Activated naive CD8-positive, alpha-beta T cell treated with anti-CD3 and anti-CD28 coated beads for 36 hours (primary cell): ENCODE measurements around the gene STUB1. TPM values are rescaled to one million over a fixed set of nuclear protein-coding genes. Genes with fewer than 3 reads are reported as not detected.
A peak's percentile ranks its signal among the peaks of the same experiment; 100 is the strongest.

Source experiments
- DNase-seq: peaks from one replicate; pipeline ENCODE4 v3.0.0; 2021
- H3K27ac Mint-ChIP-seq: one replicate; pipeline ENCODE4 v1.8.0; 2022; ENCODE audit warnings: mild to moderate bottlenecking, moderate library complexity, mixed read lengths
- H3K27me3 Mint-ChIP-seq: one replicate; pipeline ENCODE4 v1.8.0; 2022; ENCODE audit warnings: mild to moderate bottlenecking, mixed read lengths
- H3K36me3 Mint-ChIP-seq: one replicate; pipeline ENCODE4 v1.8.0; 2021; ENCODE audit warnings: mild to moderate bottlenecking, mixed read lengths
- H3K4me1 Mint-ChIP-seq: one replicate; pipeline ENCODE4 v1.8.0; 2021; ENCODE audit warnings: mixed read lengths
- H3K4me3 Mint-ChIP-seq: one replicate; pipeline ENCODE4 v1.8.0; 2022; ENCODE audit warnings: mild to moderate bottlenecking, moderate library complexity, mixed read lengths
- H3K9me3 Mint-ChIP-seq: one replicate; pipeline ENCODE4 v1.8.0; 2022; ENCODE audit warnings: mixed read lengths
- total RNA-seq, 2 experiments: library from RNA; stranded (reverse); gene quantifications; one replicate each; pipeline ENCODE4 v1.2.3, GENCODE V29; 2021

STUB1 gene
- total RNA-seq, 2 experiments from 2014 or later: 74.3 to 82.1 TPM

- peaks cover 14% of the 10 kb centered on the region for H3K36me3 Mint-ChIP-seq
- peaks cover 19% of the 10 kb centered on the region for H3K4me1 Mint-ChIP-seq
- DNase-seq: no peak
- peaks cover 5% of the 10 kb centered on the region for H3K27me3 Mint-ChIP-seq
- peak overlapping the region; percentile 55 for H3K4me3 Mint-ChIP-seq
- no peak overlapping the region for H3K27ac Mint-ChIP-seq
- H3K9me3 Mint-ChIP-seq: no peaks in the 10 kb centered on the region
These were observed 39.6 kb upstream of the STUB1 start for GRCh38 chr16:640614-641013.

DNA sequence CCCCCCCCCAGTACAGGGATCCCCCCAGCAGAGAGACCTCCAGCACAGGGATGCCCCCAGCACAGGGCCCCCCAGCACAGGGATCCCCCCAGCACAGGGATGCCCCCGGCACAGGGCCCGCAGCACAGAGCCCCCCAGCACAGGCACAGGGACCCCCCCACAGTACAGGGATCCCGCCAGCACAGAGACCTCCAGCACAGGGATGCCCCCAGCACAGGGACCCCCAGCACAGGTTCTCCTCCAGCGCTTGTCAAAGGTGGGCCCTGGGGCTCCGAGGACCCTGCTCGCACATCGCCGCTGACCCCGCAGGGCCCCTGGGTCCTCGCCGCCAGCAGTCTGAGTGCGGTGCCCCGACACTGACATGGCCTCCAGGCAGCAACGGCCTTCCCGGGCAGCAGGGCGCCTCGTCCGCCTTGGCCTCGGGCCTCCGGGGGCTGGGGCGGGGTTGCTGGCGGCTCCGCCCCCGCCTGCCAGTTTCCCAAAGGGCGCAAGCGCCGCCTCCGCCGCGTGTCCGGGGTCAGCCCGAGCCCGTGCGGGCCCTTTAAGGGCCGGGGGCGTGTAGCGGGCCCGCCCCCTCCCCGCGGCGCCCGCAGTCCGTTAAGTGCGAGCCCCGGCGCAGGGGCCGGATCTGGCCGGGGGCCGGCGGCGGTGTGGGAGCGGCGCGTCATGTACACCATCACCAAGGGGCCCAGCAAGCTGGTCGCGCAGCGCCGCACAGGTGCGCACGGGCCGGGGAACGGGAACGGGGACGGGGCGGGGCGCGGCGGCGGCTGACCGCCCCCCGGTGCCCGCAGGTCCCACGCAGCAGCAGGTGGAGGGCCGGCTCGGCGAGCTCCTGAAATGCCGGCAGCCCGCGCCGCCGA lies 38.7 kb upstream of the STUB1 start, which contains the start of gene MCRIP2:
TSS of gene MCRIP2 (plus strand) at position 503 of the 863 bp plus-strand sequence. CDS start at position 667, 164 bp downstream.
- Mint-ChIP-seq H3K36me3 (peaks cover 13% of the 10 kb centered on the region), H3K9me3 (no peaks in the 10 kb centered on the region), H3K27me3 (peaks cover 3% of the 10 kb centered on the region), H3K27ac (peak within 1 kb of the TSS; percentile 66), H3K4me1 (peaks cover 18% of the 10 kb centered on the region), H3K4me3 (peak within 1 kb of the TSS; percentile 83)
- peak; percentile 88 for DNase-seq

DNA sequence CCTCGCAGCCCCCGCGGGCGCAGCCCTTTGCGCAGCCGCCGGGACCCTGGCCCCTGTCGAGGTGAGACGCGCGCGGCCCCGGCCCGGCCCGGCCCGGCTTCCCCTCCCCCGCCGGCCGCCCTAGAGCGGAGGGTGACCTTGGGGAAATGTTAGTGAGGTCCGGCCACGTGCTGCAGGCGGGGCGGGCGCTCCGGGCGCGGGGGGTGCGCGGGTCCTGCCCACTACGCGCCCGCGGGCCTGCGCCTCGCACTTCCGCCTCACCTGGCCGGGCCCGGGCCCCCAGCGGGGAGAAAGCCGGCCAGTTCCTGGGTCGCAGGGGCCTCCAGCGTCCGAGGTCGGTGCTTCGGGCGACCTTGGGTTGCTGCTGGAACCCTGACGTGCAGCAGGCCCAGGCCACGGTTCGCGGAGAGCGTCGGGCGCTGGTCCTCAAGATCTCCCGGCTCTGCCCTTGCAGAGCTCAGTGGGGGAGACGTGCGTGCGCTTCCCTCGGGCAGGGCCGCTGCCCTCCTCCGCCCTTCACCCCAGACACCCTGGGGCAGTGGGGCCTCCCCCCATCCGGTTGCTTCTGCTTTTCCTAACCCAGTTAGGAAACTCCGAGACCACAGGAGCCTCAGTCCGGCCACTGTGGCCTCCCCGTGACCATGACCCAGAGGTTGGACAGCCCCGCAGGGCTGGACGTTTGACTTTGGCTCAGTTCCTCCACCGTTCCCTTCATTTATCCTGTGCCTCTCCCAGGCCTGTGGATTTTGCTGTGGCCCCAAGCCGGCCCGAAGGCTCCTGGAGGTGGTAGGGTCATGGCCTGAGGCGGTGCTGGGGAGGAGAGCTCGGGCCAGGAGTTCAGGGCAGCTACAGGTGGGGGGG lies 37.8 kb upstream of the STUB1 start:
- H3K9me3 Mint-ChIP-seq: no peaks in the 10 kb centered on the region
- peaks cover 11% of the 10 kb centered on the region for H3K36me3 Mint-ChIP-seq
- peak overlapping the region; percentile 66 for H3K27ac Mint-ChIP-seq
- H3K4me3 Mint-ChIP-seq: peak overlapping the region; percentile 83
- no peaks in the 10 kb centered on the region for H3K27me3 Mint-ChIP-seq
- peak; percentile 63 for DNase-seq
- peaks cover 19% of the 10 kb centered on the region for H3K4me1 Mint-ChIP-seq

GRCh38 chr16:643050-643368 lies 37.2 kb upstream of the STUB1 start:
- H3K36me3 Mint-ChIP-seq: peaks cover 11% of the 10 kb centered on the region
- no peaks in the 10 kb centered on the region for H3K27me3 Mint-ChIP-seq
- peak overlapping the region; percentile 83 for H3K4me3 Mint-ChIP-seq
- peak overlapping the region; percentile 66 for H3K27ac Mint-ChIP-seq
- H3K4me1 Mint-ChIP-seq: peaks cover 17% of the 10 kb centered on the region
- H3K9me3 Mint-ChIP-seq: no peaks in the 10 kb centered on the region
- no peak for DNase-seq

- no peaks in the 10 kb centered on the region for H3K9me3 Mint-ChIP-seq
- no peaks in the 10 kb centered on the region for H3K27me3 Mint-ChIP-seq
- peaks cover 17% of the 10 kb centered on the region for H3K4me1 Mint-ChIP-seq
- peak overlapping the region; percentile 63 for H3K4me3 Mint-ChIP-seq
- peak overlapping the region; percentile 29 for H3K27ac Mint-ChIP-seq
- DNase-seq: no peak
- H3K36me3 Mint-ChIP-seq: peaks cover 11% of the 10 kb centered on the region
These were observed 35.7 kb upstream of the STUB1 start for GRCh38 chr16:644556-644955.

DNA sequence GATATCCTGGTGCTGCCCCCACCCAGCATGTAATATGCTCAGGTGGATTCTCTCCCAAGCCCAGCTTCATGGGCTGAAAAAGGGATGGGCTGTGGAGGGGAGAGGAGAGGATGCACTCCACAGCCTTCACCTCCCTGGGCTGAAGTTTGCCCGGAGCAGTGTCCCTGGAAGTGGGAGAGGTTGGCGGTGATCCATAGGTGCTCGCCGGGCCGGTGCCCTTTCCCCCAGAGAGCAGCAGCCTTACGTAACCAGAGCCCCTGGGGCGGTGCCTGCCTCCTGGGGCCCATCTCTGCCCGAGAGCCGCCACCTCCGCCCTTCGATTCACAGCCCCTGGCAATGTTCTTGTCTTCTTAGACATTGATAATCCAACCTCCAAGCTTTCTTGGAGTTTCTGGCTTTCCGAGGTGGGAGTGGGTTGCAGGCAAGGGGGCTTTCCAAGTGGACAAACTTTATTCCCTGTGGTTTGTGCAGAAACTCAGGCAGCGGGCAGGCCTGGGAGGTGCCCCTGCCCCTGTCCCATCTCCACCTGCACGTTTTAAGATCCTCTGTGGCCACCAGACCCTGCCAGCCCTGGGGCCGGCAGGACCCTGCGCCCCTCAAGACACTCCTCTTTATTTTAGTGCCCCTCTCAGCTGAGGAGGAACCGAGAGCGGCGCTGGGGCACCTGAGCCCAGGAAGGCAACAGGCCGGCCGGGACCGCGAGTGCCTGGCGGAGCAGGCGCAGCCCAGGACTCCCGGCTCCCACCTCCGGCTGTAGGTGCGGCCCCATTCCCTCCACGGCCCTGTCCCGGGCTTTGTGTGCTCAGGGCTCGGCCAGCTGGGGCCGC lies 34.1 kb upstream of the STUB1 start:
- no peak for DNase-seq
- no peaks in the 10 kb centered on the region for H3K9me3 Mint-ChIP-seq
- peaks cover 17% of the 10 kb centered on the region for H3K4me1 Mint-ChIP-seq
- H3K4me3 Mint-ChIP-seq: no peak overlapping the region
- H3K27me3 Mint-ChIP-seq: no peaks in the 10 kb centered on the region
- H3K27ac Mint-ChIP-seq: peak overlapping the region; percentile 11
- peaks cover 14% of the 10 kb centered on the region for H3K36me3 Mint-ChIP-seq

DNA sequence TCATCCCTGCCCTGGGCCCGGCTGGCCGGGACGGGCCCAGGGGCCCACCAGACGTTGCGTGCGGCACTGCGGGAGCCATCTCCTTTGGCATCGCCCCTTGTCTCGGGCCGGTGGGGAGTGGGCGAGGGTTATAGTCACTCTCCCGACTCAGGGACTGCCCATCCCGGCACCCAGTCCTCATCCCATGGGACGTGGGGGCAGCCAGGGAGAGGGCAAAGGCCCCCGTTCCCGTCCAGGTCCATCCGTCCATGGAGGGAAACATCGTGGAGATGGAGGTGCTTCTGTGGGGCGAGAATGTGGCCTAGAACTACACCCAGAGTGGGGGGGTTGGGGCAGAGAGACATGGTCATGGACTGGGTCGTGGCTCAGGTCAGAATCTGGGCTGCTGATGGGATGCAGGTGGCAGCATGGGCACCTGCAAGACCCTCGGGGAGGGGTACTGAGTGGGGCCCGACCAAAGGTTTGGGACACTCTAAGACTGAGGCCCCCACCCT lies 33.5 kb upstream of the STUB1 start:
- Mint-ChIP-seq H3K27ac (peak overlapping the region; percentile 21), H3K27me3 (no peaks in the 10 kb centered on the region), H3K4me1 (peaks cover 17% of the 10 kb centered on the region), H3K4me3 (no peak overlapping the region), H3K9me3 (no peaks in the 10 kb centered on the region), H3K36me3 (peaks cover 14% of the 10 kb centered on the region)
- no peak for DNase-seq

DNA sequence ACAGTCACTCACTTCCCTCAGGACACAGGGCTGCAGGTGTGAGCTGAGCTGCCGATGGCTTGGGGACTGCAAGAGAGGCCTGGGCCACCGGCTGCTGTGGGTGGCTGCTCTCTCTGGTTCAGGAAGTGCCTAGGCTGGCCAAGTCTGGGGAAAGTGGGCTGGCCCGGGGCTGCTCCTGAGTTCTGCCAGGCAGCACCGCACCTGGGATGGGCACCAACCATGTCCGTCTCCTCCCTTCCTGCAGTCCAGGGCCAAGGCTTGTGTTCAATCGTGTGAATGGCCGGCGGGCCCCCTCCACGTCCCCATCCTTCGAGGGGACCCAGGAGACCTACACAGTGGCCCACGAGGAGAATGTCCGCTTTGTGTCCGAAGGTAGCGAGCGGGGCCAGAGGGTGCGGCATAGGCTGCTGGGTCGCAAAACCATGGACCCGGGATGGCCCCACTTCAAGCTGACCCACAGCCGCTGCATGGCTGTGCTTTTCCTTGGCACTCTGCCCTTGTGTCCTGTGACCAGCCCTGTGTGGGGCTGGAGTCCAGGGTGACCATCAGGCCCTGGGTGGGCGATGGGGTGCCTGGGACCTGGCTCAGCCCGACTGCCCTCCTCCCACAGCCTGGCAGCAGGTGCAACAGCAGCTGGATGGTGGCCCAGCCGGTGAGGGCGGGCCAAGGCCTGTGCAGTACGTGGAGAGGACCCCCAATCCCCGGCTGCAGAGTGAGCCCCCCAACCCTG lies 32.9 kb upstream of the STUB1 start:
- H3K9me3 Mint-ChIP-seq: no peaks in the 10 kb centered on the region
- peaks cover 14% of the 10 kb centered on the region for H3K36me3 Mint-ChIP-seq
- H3K4me1 Mint-ChIP-seq: peaks cover 17% of the 10 kb centered on the region
- no peak overlapping the region for H3K4me3 Mint-ChIP-seq
- no peaks in the 10 kb centered on the region for H3K27me3 Mint-ChIP-seq
- no peak overlapping the region for H3K27ac Mint-ChIP-seq
- DNase-seq: no peak

DNA sequence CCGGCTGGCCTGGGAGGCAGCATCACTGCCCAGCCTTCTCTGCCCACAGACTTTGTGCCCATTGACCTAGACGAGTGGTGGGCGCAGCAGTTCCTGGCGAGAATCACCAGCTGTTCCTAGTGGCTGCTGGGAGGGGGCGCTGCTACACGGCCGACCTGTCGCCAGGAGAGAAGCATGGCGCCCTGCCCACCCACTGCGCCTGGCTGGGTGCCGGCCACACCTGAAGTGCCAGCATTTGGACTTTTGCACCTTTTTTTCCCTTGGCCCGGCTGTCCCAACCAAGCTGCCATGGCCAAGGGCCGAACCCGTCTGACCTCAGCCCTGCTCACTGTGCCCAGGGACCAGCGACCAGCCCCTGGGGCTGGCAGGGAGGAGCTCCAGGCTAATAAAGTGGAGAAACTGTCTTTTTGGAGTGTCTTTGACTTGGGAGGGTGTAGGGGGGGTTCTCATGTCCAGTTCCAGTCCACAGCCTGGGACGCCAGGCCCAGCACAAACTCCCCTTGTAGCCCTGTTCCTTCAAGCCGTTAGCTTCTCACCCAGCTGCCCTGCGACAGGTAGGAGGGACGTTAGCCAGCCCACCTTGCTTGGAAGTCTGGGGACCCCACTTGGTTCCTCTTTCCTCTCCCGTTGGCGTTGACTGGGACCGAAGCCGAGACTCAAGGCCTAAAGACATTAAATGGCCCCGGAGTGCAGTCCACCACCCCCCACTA lies 32.0 kb upstream of the STUB1 start:
- Mint-ChIP-seq H3K27me3 (no peaks in the 10 kb centered on the region), H3K4me3 (peak overlapping the region; percentile 89), H3K4me1 (peaks cover 15% of the 10 kb centered on the region), H3K36me3 (peaks cover 17% of the 10 kb centered on the region), H3K27ac (peak overlapping the region; percentile 86), H3K9me3 (no peaks in the 10 kb centered on the region)
- peak; percentile 70 for DNase-seq

- H3K27me3 Mint-ChIP-seq: no peaks in the 10 kb centered on the region
- peak; percentile 96 for DNase-seq
- no peaks in the 10 kb centered on the region for H3K9me3 Mint-ChIP-seq
- peaks cover 12% of the 10 kb centered on the region for H3K4me1 Mint-ChIP-seq
- H3K4me3 Mint-ChIP-seq: peak within 1 kb of the TSS; percentile 89
- peak within 1 kb of the TSS; percentile 86 for H3K27ac Mint-ChIP-seq
- H3K36me3 Mint-ChIP-seq: peaks cover 14% of the 10 kb centered on the region
These were observed 31.2 kb upstream of the STUB1 start, which contains the start of gene WDR90 for GRCh38 chr16:648781-649589. Gene WDR90 (plus strand): TSS chr16:649365. CDS start chr16:649417, 52 bp downstream.

GRCh38 chr16:649631-650030 lies 30.6 kb upstream of the STUB1 start:
- Mint-ChIP-seq H3K9me3 (no peaks in the 10 kb centered on the region), H3K27ac (peak overlapping the region; percentile 62), H3K36me3 (peaks cover 7% of the 10 kb centered on the region), H3K4me3 (peak overlapping the region; percentile 79), H3K4me1 (peaks cover 6% of the 10 kb centered on the region), H3K27me3 (no peaks in the 10 kb centered on the region)
- DNase-seq: peak; percentile 47

DNA sequence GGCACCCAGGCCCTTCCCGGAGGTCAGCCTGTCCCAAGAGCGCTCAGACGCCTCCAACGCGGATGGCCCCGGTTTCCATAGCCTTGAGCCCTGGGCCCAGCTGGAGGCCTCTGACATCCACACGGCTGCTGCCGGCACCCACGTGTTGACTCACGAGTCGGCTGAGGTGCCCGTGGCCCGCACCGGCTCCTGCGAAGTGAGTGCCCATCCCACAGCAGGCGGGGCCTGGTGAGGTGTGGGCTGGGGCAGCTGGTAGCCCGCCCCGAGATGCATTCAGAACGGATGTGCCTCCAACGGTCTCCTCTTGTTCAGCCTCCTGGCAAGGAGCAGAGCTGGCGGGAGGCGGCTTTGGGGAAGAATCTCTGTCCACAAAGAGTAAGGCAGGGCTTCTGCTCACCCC lies 28.4 kb upstream of the STUB1 start:
- no peak for DNase-seq
- no peak overlapping the region for H3K27ac Mint-ChIP-seq
- no peak overlapping the region for H3K4me3 Mint-ChIP-seq
- peaks cover 6% of the 10 kb centered on the region for H3K36me3 Mint-ChIP-seq
- no peaks in the 10 kb centered on the region for H3K27me3 Mint-ChIP-seq
- peaks cover 1% of the 10 kb centered on the region for H3K4me1 Mint-ChIP-seq
- H3K9me3 Mint-ChIP-seq: no peaks in the 10 kb centered on the region
